Calu3 (cell line): ENCODE measurements around the gene PPP2R3B. TPM values are rescaled to one million over a fixed set of nuclear protein-coding genes. Genes with fewer than 3 reads are reported as not detected.
"Not testable (repeated sequence)": the region's sequence is repeated elsewhere in the genome, so short reads cannot be mapped to it uniquely, and the experiment has no call there.

ENCODE experiments used
- BruUV-seq: library from RNA; stranded (reverse); fragments of 400-500 nt; replicated peaks from 2 replicates; lab custom pipeline; 2021; lab: Mats Ljungman, UMichigan
- CTCF ChIA-PET: fragments of 300-600 bp; sonication (Branson Sonifier 250); formaldehyde crosslinking; loops from one replicate; lab custom pipeline; 2022; ENCODE audit warnings: antibody characterized with exemption; lab: Charles Lee
- DNase-seq: peaks from one replicate; pipeline ENCODE4 v3.0.0; 2022
- H3K27ac Mint-ChIP-seq: one replicate; pipeline ENCODE4 v1.8.0; 2022; ENCODE audit warnings: mixed read lengths; ENCODE audit not compliant: unreplicated experiment
- H3K27me3 Mint-ChIP-seq: one replicate; pipeline ENCODE4 v1.8.0; 2022; ENCODE audit warnings: mixed read lengths; ENCODE audit not compliant: unreplicated experiment
- H3K36me3 Mint-ChIP-seq: one replicate; pipeline ENCODE4 v1.8.0; 2022; ENCODE audit warnings: mild to moderate bottlenecking, moderate library complexity, mixed read lengths; ENCODE audit not compliant: insufficient read depth, unreplicated experiment
- H3K4me1 Mint-ChIP-seq: one replicate; pipeline ENCODE4 v1.8.0; 2022; ENCODE audit warnings: mild to moderate bottlenecking, low read depth, mixed read lengths; ENCODE audit not compliant: unreplicated experiment
- H3K4me3 Mint-ChIP-seq: one replicate; pipeline ENCODE4 v1.8.0; 2022; ENCODE audit warnings: mild to moderate bottlenecking, low read depth, moderate library complexity, mixed read lengths; ENCODE audit not compliant: unreplicated experiment
- H3K9me3 Mint-ChIP-seq: one replicate; pipeline ENCODE4 v1.8.0; 2022; ENCODE audit warnings: low read depth, mixed read lengths; ENCODE audit not compliant: unreplicated experiment
- intact Hi-C: fragments of 100-400 bp; cut with micrococcal nuclease; formaldehyde crosslinking; loops from one replicate; pipeline ENCODE4 v1.10.0; 2022; ENCODE audit not compliant: unreplicated experiment
- total RNA-seq: library from RNA; stranded (reverse); gene quantifications from 2 replicates; pipeline ENCODE4 v1.2.3, GENCODE V29; 2022
- TF ChIP-seq, protein P1 (sequence below): fragments of 200-600 bp; IDR thresholded peaks from one replicate; pipeline ENCODE4 v1.8.0; 2022; ENCODE audit warnings: antibody characterized with exemption; ENCODE audit not compliant: unreplicated experiment

The PPP2R3B gene
- total RNA-seq, 1 experiment from 2014 or later = 25.4 TPM

DNA sequence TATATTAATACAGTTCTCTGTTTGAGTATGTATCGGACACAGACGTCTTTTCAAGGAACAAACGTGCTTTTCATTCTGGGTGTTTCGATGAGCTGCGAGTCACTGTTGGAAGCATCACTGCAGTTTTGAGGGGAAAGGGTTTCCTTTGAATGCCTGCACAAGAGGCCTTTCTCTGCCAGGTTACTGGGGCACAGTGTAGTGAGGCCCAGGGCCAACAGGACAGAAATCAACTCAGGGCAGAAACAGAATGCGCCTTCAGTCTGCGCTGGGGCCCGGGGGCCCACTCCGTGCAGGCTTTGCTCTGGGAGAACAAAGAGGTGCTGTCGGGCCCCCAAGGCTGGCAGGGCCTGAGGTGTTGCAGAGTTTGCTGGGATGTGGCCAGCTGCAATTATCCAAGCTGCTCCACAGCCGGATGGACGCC, 2.3 kb upstream of the PPP2R3B start:
- H3K36me3 Mint-ChIP-seq = peaks cover 10% of the 10 kb centered on the region
- CTCF ChIA-PET = no interaction called here
- H3K9me3 Mint-ChIP-seq = no peaks in the 10 kb centered on the region
- H3K27me3 Mint-ChIP-seq = no peaks in the 10 kb centered on the region
- no peak overlapping the region for H3K27ac Mint-ChIP-seq
- TF ChIP-seq, protein P1, sequence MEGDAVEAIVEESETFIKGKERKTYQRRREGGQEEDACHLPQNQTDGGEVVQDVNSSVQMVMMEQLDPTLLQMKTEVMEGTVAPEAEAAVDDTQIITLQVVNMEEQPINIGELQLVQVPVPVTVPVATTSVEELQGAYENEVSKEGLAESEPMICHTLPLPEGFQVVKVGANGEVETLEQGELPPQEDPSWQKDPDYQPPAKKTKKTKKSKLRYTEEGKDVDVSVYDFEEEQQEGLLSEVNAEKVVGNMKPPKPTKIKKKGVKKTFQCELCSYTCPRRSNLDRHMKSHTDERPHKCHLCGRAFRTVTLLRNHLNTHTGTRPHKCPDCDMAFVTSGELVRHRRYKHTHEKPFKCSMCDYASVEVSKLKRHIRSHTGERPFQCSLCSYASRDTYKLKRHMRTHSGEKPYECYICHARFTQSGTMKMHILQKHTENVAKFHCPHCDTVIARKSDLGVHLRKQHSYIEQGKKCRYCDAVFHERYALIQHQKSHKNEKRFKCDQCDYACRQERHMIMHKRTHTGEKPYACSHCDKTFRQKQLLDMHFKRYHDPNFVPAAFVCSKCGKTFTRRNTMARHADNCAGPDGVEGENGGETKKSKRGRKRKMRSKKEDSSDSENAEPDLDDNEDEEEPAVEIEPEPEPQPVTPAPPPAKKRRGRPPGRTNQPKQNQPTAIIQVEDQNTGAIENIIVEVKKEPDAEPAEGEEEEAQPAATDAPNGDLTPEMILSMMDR = no peak
- intact Hi-C loops = no loop called here
- DNase-seq = no peak
- no peak overlapping the region for H3K4me3 Mint-ChIP-seq
- BruUV-seq = no TSS peak
- H3K4me1 Mint-ChIP-seq = no peaks in the 10 kb centered on the region

DNA sequence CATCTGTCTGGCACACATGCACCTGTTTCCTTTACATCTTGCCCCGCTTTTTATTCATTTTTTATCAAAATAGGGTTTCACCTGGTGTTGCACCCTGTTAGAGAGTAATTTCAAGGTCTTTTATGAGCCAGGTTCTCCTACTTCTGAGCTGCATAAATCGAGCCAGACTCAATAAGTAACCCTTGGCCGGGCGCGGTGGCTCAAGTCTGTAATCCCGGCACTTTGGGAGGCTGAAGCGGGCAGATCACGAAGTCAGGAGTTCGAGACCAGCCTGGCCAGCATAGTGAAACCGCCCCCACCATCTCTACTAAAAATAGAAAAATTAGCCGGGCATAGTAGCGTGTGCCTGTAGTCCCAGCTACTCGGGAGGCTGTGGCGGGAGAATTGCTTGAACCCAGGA, 1.0 kb upstream of the PPP2R3B start:
- Mint-ChIP-seq H3K4me3 (peak overlapping the region; percentile 98), H3K27ac (peak overlapping the region; percentile 99), H3K4me1 (no peaks in the 10 kb centered on the region), H3K36me3 (peaks cover 10% of the 10 kb centered on the region), H3K9me3 (no peaks in the 10 kb centered on the region), H3K27me3 (no peaks in the 10 kb centered on the region)
- TF ChIP-seq, protein P1 = no peak
- intact Hi-C loops = no loop called here
- BruUV-seq = no TSS peak
- CTCF ChIA-PET = no interaction called here
- DNase-seq = no peak

DNA sequence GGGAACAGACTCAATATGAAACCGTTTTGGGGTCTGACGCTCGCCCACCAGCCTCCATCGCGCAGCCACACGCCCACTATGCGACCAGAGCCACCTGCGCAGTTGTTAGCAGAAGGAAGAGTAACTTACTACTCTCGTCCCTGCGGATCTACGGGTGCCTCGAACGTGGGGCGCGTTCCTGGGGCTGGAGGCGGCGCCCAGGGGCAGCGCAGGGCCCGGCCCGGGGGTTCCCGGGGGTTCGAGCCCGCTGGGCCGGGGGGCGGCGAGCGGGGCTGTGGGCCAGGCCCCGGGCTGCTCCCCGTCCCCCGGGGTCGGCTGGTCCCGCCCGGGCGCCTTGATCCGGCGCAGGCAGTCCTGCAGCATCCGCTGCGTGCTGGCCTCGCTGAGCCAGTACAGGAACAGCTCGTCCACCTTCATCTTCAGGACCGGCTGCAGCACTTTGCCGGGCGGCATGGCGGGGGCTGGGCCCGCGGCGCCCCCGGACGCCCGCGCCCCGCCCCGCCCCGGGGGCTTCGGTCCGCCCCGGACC, 404 bp downstream of the PPP2R3B start:
- Mint-ChIP-seq H3K27me3 (no peaks in the 10 kb centered on the region), H3K36me3 (peaks cover 10% of the 10 kb centered on the region), H3K27ac (peak overlapping the region; percentile 99), H3K9me3 (no peaks in the 10 kb centered on the region), H3K4me1 (no peaks in the 10 kb centered on the region), H3K4me3 (peak overlapping the region; percentile 98)
- TF ChIP-seq, protein P1 = no peak
- DNase-seq = no peak
- intact Hi-C loops = no loop called here
- CTCF ChIA-PET = no interaction called here
- no TSS peak for BruUV-seq

DNA sequence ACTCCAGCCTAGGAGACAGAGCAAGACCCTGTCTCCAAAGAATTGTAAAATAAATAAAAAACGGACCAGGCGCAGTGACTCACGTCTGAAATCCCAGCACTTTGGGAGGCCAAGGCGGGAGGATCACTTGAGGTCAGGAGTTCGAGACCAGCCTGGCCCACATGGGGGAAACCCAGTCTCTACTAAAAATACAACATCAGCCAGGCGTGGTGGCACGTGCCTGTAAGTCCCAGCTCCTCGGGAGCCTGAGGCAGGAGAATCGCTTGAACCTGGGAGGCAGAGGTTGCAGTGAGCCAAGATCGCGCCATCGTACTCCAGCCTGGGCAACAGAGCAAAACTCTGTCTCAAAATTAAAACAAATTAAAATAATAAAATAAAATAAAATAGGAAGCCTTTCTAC, 971 bp downstream of the PPP2R3B start:
- intact Hi-C loops, H3K4me1 Mint-ChIP-seq, H3K27me3 Mint-ChIP-seq, H3K9me3 Mint-ChIP-seq, H3K27ac Mint-ChIP-seq, BruUV-seq, CTCF ChIA-PET, H3K36me3 Mint-ChIP-seq, DNase-seq: not testable (repeated sequence)
- peak overlapping the region; percentile 98 for H3K4me3 Mint-ChIP-seq

DNA sequence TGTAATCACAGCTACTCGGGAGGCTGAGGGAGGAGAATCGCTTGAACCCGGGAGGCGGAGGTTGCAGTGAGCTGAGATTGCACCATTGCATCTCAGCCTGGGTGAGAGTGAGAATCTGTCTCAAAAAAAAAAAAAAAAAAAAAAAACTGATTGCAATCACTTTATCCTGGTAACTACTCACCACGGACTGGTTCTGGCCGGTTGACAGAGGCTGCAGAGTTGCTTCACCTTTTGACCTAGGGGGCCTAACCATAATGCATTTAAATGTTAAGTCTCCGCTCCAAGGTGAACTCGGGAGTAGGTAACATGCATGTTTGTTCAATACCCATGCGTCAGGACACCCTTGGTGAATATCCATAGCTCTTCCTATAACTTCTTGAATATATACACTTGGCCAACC, 1.8 kb downstream of the PPP2R3B start:
- TF ChIP-seq, protein P1 = no peak
- no peak for DNase-seq
- H3K36me3 Mint-ChIP-seq = peaks cover 10% of the 10 kb centered on the region
- H3K9me3 Mint-ChIP-seq = no peaks in the 10 kb centered on the region
- BruUV-seq = no TSS peak
- H3K27ac Mint-ChIP-seq = no peak overlapping the region
- no peak overlapping the region for H3K4me3 Mint-ChIP-seq
- H3K4me1 Mint-ChIP-seq = no peaks in the 10 kb centered on the region
- H3K27me3 Mint-ChIP-seq = no peaks in the 10 kb centered on the region
- intact Hi-C loops = no loop called here
- CTCF ChIA-PET = no interaction called here
